ENCODE measurements around the gene POLD4. TPM values are rescaled to one million over a fixed set of nuclear protein-coding genes. Genes with fewer than 3 reads are reported as not detected.

Gene POLD4
- total and polyA plus RNA-seq, 2 of the 13 experiments (the other 11 are each of a cell fraction or from before 2014, with no cell fraction given), result 10.5 to 27.4 TPM

DNA sequence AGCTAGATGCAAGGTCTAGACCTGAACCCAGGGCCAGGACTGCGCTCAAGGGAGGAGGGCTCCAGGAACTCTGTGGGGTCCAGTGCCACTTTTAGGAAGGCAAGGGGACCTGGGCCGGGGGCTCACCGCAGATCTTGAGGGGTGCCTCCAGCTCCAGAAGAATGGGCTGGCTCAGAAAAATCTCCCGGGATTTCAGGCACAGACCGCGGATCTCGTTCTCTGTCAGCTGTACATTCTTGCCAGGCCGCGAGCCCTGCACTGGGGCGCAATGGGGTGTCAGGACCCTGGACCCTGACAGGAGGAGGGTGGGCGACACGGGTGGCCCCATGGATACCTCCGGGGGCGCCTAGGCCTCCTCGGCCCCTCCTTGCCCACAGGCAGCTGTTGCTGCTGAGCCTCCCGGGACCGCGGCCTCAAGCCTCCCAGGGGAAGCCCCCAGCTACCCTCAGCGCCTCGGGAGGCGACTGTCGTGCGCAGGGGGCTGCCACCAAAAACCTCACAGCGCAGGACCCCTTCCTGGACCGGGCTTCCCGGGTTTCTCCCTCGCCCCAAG is 47.7 kb upstream of the POLD4 start (continued):
- TF ChIP-seq, protein P1, sequence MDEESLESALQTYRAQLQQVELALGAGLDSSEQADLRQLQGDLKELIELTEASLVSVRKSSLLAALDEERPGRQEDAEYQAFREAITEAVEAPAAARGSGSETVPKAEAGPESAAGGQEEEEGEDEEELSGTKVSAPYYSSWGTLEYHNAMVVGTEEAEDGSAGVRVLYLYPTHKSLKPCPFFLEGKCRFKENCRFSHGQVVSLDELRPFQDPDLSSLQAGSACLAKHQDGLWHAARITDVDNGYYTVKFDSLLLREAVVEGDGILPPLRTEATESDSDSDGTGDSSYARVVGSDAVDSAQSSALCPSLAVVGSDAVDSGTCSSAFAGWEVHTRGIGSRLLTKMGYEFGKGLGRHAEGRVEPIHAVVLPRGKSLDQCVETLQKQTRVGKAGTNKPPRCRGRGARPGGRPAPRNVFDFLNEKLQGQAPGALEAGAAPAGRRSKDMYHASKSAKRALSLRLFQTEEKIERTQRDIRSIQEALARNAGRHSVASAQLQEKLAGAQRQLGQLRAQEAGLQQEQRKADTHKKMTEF (CRISPR knock-in tag; IDR thresholded peaks at IDR 0.05), result 0 out of 2 replicates have a peak, but pooled peaks have one; percentile 34
- TF ChIP-seq ADNP (CRISPR knock-in tag; IDR thresholded peaks at IDR 0.05), result no peak
- TF ChIP-seq AGO2 (optimal IDR thresholded peaks at IDR 0.05; ENCODE audit: low read depth, low read length), result peak; percentile 75
- no peak for TF ChIP-seq RBM39 (IDR thresholded peaks at IDR 0.05; ENCODE audit: low read depth, low read length, poor library complexity, severe bottlenecking)
- TF ChIP-seq, protein P2, sequence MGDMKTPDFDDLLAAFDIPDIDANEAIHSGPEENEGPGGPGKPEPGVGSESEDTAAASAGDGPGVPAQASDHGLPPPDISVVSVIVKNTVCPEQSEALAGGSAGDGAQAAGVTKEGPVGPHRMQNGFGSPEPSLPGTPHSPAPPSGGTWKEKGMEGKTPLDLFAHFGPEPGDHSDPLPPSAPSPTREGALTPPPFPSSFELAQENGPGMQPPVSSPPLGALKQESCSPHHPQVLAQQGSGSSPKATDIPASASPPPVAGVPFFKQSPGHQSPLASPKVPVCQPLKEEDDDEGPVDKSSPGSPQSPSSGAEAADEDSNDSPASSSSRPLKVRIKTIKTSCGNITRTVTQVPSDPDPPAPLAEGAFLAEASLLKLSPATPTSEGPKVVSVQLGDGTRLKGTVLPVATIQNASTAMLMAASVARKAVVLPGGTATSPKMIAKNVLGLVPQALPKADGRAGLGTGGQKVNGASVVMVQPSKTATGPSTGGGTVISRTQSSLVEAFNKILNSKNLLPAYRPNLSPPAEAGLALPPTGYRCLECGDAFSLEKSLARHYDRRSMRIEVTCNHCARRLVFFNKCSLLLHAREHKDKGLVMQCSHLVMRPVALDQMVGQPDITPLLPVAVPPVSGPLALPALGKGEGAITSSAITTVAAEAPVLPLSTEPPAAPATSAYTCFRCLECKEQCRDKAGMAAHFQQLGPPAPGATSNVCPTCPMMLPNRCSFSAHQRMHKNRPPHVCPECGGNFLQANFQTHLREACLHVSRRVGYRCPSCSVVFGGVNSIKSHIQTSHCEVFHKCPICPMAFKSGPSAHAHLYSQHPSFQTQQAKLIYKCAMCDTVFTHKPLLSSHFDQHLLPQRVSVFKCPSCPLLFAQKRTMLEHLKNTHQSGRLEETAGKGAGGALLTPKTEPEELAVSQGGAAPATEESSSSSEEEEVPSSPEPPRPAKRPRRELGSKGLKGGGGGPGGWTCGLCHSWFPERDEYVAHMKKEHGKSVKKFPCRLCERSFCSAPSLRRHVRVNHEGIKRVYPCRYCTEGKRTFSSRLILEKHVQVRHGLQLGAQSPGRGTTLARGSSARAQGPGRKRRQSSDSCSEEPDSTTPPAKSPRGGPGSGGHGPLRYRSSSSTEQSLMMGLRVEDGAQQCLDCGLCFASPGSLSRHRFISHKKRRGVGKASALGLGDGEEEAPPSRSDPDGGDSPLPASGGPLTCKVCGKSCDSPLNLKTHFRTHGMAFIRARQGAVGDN (CRISPR knock-in tag; IDR thresholded peaks at IDR 0.05), result no peak; the same call in 1 of the 2 replicates
- no peak for TF ChIP-seq PRPF4 (IDR thresholded peaks at IDR 0.05; ENCODE audit: low read depth, low read length, poor library complexity, severe bottlenecking)
- TF ChIP-seq NFIC (IDR thresholded peaks at IDR 0.05; ENCODE audit: low read length), result no peak
- TF ChIP-seq ZNF354B (CRISPR knock-in tag; IDR thresholded peaks at IDR 0.05), result no peak
- 0 out of 4 replicates have a peak, but pooled peaks of 1 of the 2 experiments have one; percentile 25 for TF ChIP-seq HMGXB4 (CRISPR knock-in tag; IDR thresholded peaks at IDR 0.05; ENCODE audit: borderline replicate concordance in 1 of 2, low read depth in 1 of 2)
- TF ChIP-seq NCOA2 (CRISPR knock-in tag; IDR thresholded peaks at IDR 0.05), result no peak
- no peak for TF ChIP-seq SMARCE1 (IDR thresholded peaks at IDR 0.05; ENCODE audit: borderline replicate concordance)
- TF ChIP-seq, protein P3, sequence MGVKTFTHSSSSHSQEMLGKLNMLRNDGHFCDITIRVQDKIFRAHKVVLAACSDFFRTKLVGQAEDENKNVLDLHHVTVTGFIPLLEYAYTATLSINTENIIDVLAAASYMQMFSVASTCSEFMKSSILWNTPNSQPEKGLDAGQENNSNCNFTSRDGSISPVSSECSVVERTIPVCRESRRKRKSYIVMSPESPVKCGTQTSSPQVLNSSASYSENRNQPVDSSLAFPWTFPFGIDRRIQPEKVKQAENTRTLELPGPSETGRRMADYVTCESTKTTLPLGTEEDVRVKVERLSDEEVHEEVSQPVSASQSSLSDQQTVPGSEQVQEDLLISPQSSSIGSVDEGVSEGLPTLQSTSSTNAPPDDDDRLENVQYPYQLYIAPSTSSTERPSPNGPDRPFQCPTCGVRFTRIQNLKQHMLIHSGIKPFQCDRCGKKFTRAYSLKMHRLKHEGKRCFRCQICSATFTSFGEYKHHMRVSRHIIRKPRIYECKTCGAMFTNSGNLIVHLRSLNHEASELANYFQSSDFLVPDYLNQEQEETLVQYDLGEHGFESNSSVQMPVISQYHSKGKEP (CRISPR knock-in tag; IDR thresholded peaks at IDR 0.05), result no peak
- no peak for TF ChIP-seq RARG (CRISPR knock-in tag; IDR thresholded peaks at IDR 0.05; ENCODE audit: low read depth)
- TF ChIP-seq ZNF225 (CRISPR knock-in tag; IDR thresholded peaks at IDR 0.05), result peak; percentile 28; the same call in 1 of the 2 replicates
- TF ChIP-seq ZNF761 (CRISPR knock-in tag; conservative IDR thresholded peaks at IDR 0.05), result no peak
- TF ChIP-seq SP2 (CRISPR knock-in tag; IDR thresholded peaks at IDR 0.05), result 0 out of 2 replicates have a peak, but pooled peaks have one; percentile 8
- TF ChIP-seq, protein P4, sequence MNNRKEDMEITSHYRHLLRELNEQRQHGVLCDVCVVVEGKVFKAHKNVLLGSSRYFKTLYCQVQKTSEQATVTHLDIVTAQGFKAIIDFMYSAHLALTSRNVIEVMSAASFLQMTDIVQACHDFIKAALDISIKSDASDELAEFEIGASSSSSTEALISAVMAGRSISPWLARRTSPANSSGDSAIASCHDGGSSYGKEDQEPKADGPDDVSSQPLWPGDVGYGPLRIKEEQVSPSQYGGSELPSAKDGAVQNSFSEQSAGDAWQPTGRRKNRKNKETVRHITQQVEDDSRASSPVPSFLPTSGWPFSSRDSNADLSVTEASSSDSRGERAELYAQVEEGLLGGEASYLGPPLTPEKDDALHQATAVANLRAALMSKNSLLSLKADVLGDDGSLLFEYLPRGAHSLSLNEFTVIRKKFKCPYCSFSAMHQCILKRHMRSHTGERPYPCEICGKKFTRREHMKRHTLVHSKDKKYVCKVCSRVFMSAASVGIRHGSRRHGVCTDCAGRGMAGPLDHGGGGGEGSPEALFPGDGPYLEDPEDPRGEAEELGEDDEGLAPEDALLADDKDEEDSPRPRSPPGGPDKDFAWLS (CRISPR knock-in tag; IDR thresholded peaks at IDR 0.05; ENCODE audit: borderline replicate concordance), result no peak
- no peak for TF ChIP-seq HNRNPK (IDR thresholded peaks at IDR 0.05; ENCODE audit: low read depth, low read length, poor library complexity, severe bottlenecking)
